Pancreas (tissue), 10 donors: ENCODE results near the gene ANO9. TPM values are rescaled to one million over a fixed set of nuclear protein-coding genes. Genes with fewer than 3 reads are reported as not detected.

Experiments used
- ATAC-seq, 4 donors: fragments of 200-7000 bp; cut with Tn5 transposase; one replicate each; pipeline versions ENCODE4 v1.8.0 to v1.9.1; 2020; ENCODE audit warnings: mild to moderate bottlenecking in 4 of 4, moderate library complexity in 4 of 4
- DNase-seq, 6 donors: peaks; one replicate each; pipeline ENCODE4 v3.0.0-alpha.2; 2020
- FAIRE-seq: peaks from 2 replicates; lab custom pipeline; 2012; peaks lifted over from hg19 to GRCh38; lab: Jason Lieb, UNC
- H3K27ac ChIP-seq, 4 donors: fragments of 200-600 bp; sonication (generic); 1 replicate in 3 of 4; 2 replicates in 1 of 4; pipeline versions ENCODE4 v1.5.0 to v1.8.0; 2020
- H3K27me3 ChIP-seq, 4 donors: fragments of 200-600 bp; one replicate each; pipeline ENCODE4 v1.8.0; 2021
- H3K36me3 ChIP-seq, 3 donors: fragments of 200-600 bp; sonication (generic) in 1 of 3; one replicate each; pipeline versions ENCODE4 v1.5.0 to v1.8.0; 2020 to 2021
- H3K4me1 ChIP-seq, 3 donors: fragments of 200-600 bp; one replicate each; pipeline ENCODE4 v1.8.0; 2021
- H3K4me3 ChIP-seq, 4 donors: fragments of 200-600 bp; sonication (generic) in 2 of 4; one replicate each; pipeline versions ENCODE4 v1.5.0 to v1.8.0; 2020 to 2021
- H3K9me3 ChIP-seq, 4 donors: fragments of 200-600 bp; one replicate each; pipeline ENCODE4 v1.8.0; 2021
- CTCF ChIP-seq, 4 donors: fragments of 200-600 bp; sonication (generic) in 3 of 4; IDR thresholded peaks; one replicate each; pipeline versions ENCODE4 v1.5.0 to v1.8.0; 2021; ENCODE audit warnings: antibody characterized with exemption in 4 of 4
- WGBS, 2 donors: extraction: QIAGEN DNeasy Blood & Tissue Kit; methylation state at CpG; one replicate each; pipeline ENCODE4 v1.1.7; 2013; 5-methylcytosine and 5-hydroxymethylcytosine counted together
- intact Hi-C, 3 donors: fragments of 100-400 bp; cut with DNase I; formaldehyde crosslinking; loops; one replicate each; pipeline versions ENCODE4 v1.11.1 to v1.14.2; 2022
- polyA plus RNA-seq, 2 donors: library from polyadenylated mRNA; stranded (reverse); fragments of 200-250 nt; gene quantifications; one replicate each; pipeline ENCODE4 v1.2.3, GENCODE V29; 2013
- total RNA-seq, 6 donors: library from RNA; stranded (reverse); fragmentation: NEBNext Ultra II Directional in 4 of 6; extraction: Animal tissue kit (Norgen Biotek cat#: 25700) in 4 of 6; gene quantifications; one replicate each; pipeline versions ENCODE4 v1.2.1 to v1.2.4, GENCODE V29; 2021 to 2023
- donor health status: healthy with polysubstance abuse.
- donor health status: DM: no; HTN: no; CAD: no; lungs with moderate emphysema.
- donor health status: DM: no; HTN: no; CAD: no.
- donor health status: control.
- donor health status: control.
- donor health status: Bipolar disorder and iron deficiency.
- donor health status: DM: yes; HTN: yes; CAD: no.
- donor health status: DM: no; HTN: no; CAD: no.
- donor health status: DM: no; HTN: no; CAD: no.
- donor health status: DM: yes; HTN: yes; CAD: no.

The ANO9 gene
- total and polyA plus RNA-seq, 8 donors: 6.2 to 68.7 (median 14.9) TPM

- no peak overlapping the region for H3K4me3 ChIP-seq
- intact Hi-C loops: no loop called here
- H3K27me3 ChIP-seq: peaks cover 0 to 15% (median 0%) of the 10 kb centered on the region in 4 donors
Measured at GRCh38 chr11:367956-368413, 73.8 kb downstream of the ANO9 start.

More at GRCh38 chr11:367956-368413, 73.8 kb downstream of the ANO9 start:
- WGBS, 2 donors: 30 to 43% methylated on average over 7 of the region's 7 CpGs
- DNase-seq (no peak), ATAC-seq (no peak), FAIRE-seq (no peak)
- no peak for TF ChIP-seq CTCF (IDR thresholded peaks at IDR 0.05)
- H3K36me3 ChIP-seq: no peaks in the 10 kb centered on the region
- peaks cover 0 to 4% (median 0%) of the 10 kb centered on the region in 3 donors for H3K4me1 ChIP-seq
- no peak overlapping the region for H3K27ac ChIP-seq
- no peaks in the 10 kb centered on the region for H3K9me3 ChIP-seq

Other genes starting within 250 kb of the ANO9 start
- under 1 TPM in 3 of 6 donors, not detected in 3; 0.41 to 0.70 (median 0.63) TPM for gene SCGB1C1, start 248.9 kb downstream of the ANO9 start, total RNA-seq
- gene SCGB1C1, start 248.9 kb downstream of the ANO9 start, polyA plus RNA-seq: 1 to 10 TPM in 1 of 2 donors, not detected in 1; 1.1 TPM
- 10 to 100 TPM; 29.8 to 53.4 (median 48.8) TPM for gene BET1L, start 234.6 kb downstream of the ANO9 start, total RNA-seq
- 10 to 100 TPM; 27.7 to 30.7 TPM for gene BET1L, start 234.6 kb downstream of the ANO9 start, polyA plus RNA-seq
- 10 to 100 TPM; 29.7 to 49.3 (median 40.9) TPM for gene RIC8A, start 234.3 kb downstream of the ANO9 start, total RNA-seq
- 10 to 100 TPM; 39.6 to 47.1 TPM for gene RIC8A, start 234.3 kb downstream of the ANO9 start, polyA plus RNA-seq
- 10 to 100 TPM in 4 of 6 donors, 1 to 10 TPM in 2; 7.7 to 13.2 (median 10.9) TPM for gene SIRT3, start 205.7 kb downstream of the ANO9 start, total RNA-seq
- 10 to 100 TPM; 21.4 to 25.1 TPM for gene SIRT3, start 205.7 kb downstream of the ANO9 start, polyA plus RNA-seq
- 10 to 100 TPM; 35.5 to 48.3 (median 41.9) TPM for gene PSMD13, start 205.0 kb downstream of the ANO9 start, total RNA-seq
- gene PSMD13, start 205.0 kb downstream of the ANO9 start, polyA plus RNA-seq: 100 to 1,000 TPM in 1 of 2 donors, 10 to 100 TPM in 1; 97.5 to 118 TPM
- gene NLRP6, start 163.6 kb downstream of the ANO9 start, total RNA-seq: under 1 TPM in 4 of 6 donors, not detected in 2; 0.19 to 0.23 (median 0.20) TPM
- gene NLRP6, start 163.6 kb downstream of the ANO9 start, polyA plus RNA-seq: under 1 TPM; 0.05 to 0.08 TPM
- gene PGGHG, start 152.9 kb downstream of the ANO9 start, total RNA-seq: 100 to 1,000 TPM in 4 of 6 donors, 10 to 100 TPM in 1, 1 to 10 TPM in 1; 8.9 to 534 (median 198) TPM
- gene PGGHG, start 152.9 kb downstream of the ANO9 start, polyA plus RNA-seq: 1,000 to 10,000 TPM; 1,516 to 4,700 TPM
- not detected for gene IFITM5, start 142.5 kb downstream of the ANO9 start, total RNA-seq
- gene IFITM5, start 142.5 kb downstream of the ANO9 start, polyA plus RNA-seq: 1 to 10 TPM in 1 of 2 donors, under 1 TPM in 1; 0.56 to 1.2 TPM
- 100 to 1,000 TPM in 2 of 6 donors, 10 to 100 TPM in 4; 32.1 to 120 (median 63.6) TPM for gene IFITM2, start 134.2 kb downstream of the ANO9 start, total RNA-seq
- 100 to 1,000 TPM; 169 to 182 TPM for gene IFITM2, start 134.2 kb downstream of the ANO9 start, polyA plus RNA-seq
- gene IFITM1, start 128.0 kb downstream of the ANO9 start, total RNA-seq: 10 to 100 TPM in 5 of 6 donors, 1 to 10 TPM in 1; 10.0 to 45.2 (median 18.9) TPM
- 10 to 100 TPM; 40.7 to 54.5 TPM for gene IFITM1, start 128.0 kb downstream of the ANO9 start, polyA plus RNA-seq
- gene IFITM3, start 121.2 kb downstream of the ANO9 start, total RNA-seq: 100 to 1,000 TPM in 4 of 6 donors, 10 to 100 TPM in 2; 86.4 to 292 (median 135) TPM
- 100 to 1,000 TPM; 300 to 429 TPM for gene IFITM3, start 121.2 kb downstream of the ANO9 start, polyA plus RNA-seq
- 1 to 10 TPM in 5 of 6 donors, under 1 TPM in 1; 0.95 to 4.8 (median 1.8) TPM for gene B4GALNT4, start 72.5 kb downstream of the ANO9 start, total RNA-seq
- gene B4GALNT4, start 72.5 kb downstream of the ANO9 start, polyA plus RNA-seq: 10 to 100 TPM in 1 of 2 donors, 1 to 10 TPM in 1; 6.8 to 25.9 TPM
- 10 to 100 TPM; 23.4 to 36.1 (median 26.2) TPM for gene PKP3, start 47.8 kb downstream of the ANO9 start, total RNA-seq
- 10 to 100 TPM; 33.8 to 50.5 TPM for gene PKP3, start 47.8 kb downstream of the ANO9 start, polyA plus RNA-seq
- 10 to 100 TPM; 39.2 to 62.1 (median 46.9) TPM for gene SIGIRR, start 27.0 kb downstream of the ANO9 start, total RNA-seq
- 100 to 1,000 TPM; 138 to 158 TPM for gene SIGIRR, start 27.0 kb downstream of the ANO9 start, polyA plus RNA-seq
- 10 to 100 TPM; 11.3 to 17.4 (median 15.2) TPM for gene PTDSS2, start 8.3 kb upstream of the ANO9 start, total RNA-seq
- 10 to 100 TPM; 24.7 to 44.7 TPM for gene PTDSS2, start 8.3 kb upstream of the ANO9 start, polyA plus RNA-seq
- 10 to 100 TPM; 38.9 to 65.1 (median 59.1) TPM for gene RNH1, start 65.2 kb upstream of the ANO9 start, total RNA-seq
- gene RNH1, start 65.2 kb upstream of the ANO9 start, polyA plus RNA-seq: 10 to 100 TPM; 66.8 to 87.7 TPM
- gene HRAS, start 93.6 kb upstream of the ANO9 start, total RNA-seq: 10 to 100 TPM; 10.4 to 22.6 (median 19.2) TPM
- 100 to 1,000 TPM; 103 to 130 TPM for gene HRAS, start 93.6 kb upstream of the ANO9 start, polyA plus RNA-seq
- 1 to 10 TPM in 5 of 6 donors, under 1 TPM in 1; 0.98 to 2.0 (median 1.6) TPM for gene LRRC56, start 95.5 kb upstream of the ANO9 start, total RNA-seq
- gene LRRC56, start 95.5 kb upstream of the ANO9 start, polyA plus RNA-seq: 1 to 10 TPM; 5.4 to 7.3 TPM
- gene LMNTD2, start 118.7 kb upstream of the ANO9 start, total RNA-seq: 1 to 10 TPM; 2.7 to 6.9 (median 5.6) TPM
- 10 to 100 TPM; 10.4 to 24.2 TPM for gene LMNTD2, start 118.7 kb upstream of the ANO9 start, polyA plus RNA-seq
- 10 to 100 TPM; 17.6 to 35.7 (median 27.9) TPM for gene RASSF7, start 119.0 kb upstream of the ANO9 start, total RNA-seq
- 100 to 1,000 TPM; 171 to 253 TPM for gene RASSF7, start 119.0 kb upstream of the ANO9 start, polyA plus RNA-seq
- gene PHRF1, start 134.5 kb upstream of the ANO9 start, total RNA-seq: 10 to 100 TPM; 11.2 to 17.2 (median 13.1) TPM
- gene PHRF1, start 134.5 kb upstream of the ANO9 start, polyA plus RNA-seq: 10 to 100 TPM; 15.6 to 39.3 TPM
- gene IRF7, start 173.9 kb upstream of the ANO9 start, total RNA-seq: 10 to 100 TPM in 2 of 6 donors, 1 to 10 TPM in 4; 4.0 to 30.0 (median 9.1) TPM
- 10 to 100 TPM; 33.4 to 36.6 TPM for gene IRF7, start 173.9 kb upstream of the ANO9 start, polyA plus RNA-seq
- 1 to 10 TPM in 5 of 6 donors, under 1 TPM in 1; 0.61 to 2.7 (median 1.5) TPM for gene CDHR5, start 182.9 kb upstream of the ANO9 start, total RNA-seq
- 1 to 10 TPM; 1.3 to 4.4 TPM for gene CDHR5, start 182.9 kb upstream of the ANO9 start, polyA plus RNA-seq
- under 1 TPM in 2 of 6 donors, not detected in 4; 0.58 to 0.69 TPM for gene SCT, start 185.2 kb upstream of the ANO9 start, total RNA-seq
- not detected for gene SCT, start 185.2 kb upstream of the ANO9 start, polyA plus RNA-seq
- gene DRD4, start 195.3 kb upstream of the ANO9 start, total RNA-seq: 1 to 10 TPM in 1 of 6 donors, under 1 TPM in 5; 0.28 to 1.4 (median 0.66) TPM
- gene DRD4, start 195.3 kb upstream of the ANO9 start, polyA plus RNA-seq: 1 to 10 TPM; 2.4 TPM